HG03095 (cell line): Measurements from ENCODE around the gene GMEB1.
A peak's percentile ranks its signal among the peaks of the same experiment; 100 is the strongest.
"Not testable (repeated sequence)": the region's sequence is repeated elsewhere in the genome, so short reads cannot be mapped to it uniquely, and the experiment has no call there.

Experiments used
- ATAC-seq: cut with Tn5 transposase; IDR thresholded peaks from one replicate; pipeline ENCODE4 v1.9.1; 2021; ENCODE audit warnings: moderate library complexity; ENCODE audit not compliant: unreplicated experiment

Gene GMEB1, protein sequence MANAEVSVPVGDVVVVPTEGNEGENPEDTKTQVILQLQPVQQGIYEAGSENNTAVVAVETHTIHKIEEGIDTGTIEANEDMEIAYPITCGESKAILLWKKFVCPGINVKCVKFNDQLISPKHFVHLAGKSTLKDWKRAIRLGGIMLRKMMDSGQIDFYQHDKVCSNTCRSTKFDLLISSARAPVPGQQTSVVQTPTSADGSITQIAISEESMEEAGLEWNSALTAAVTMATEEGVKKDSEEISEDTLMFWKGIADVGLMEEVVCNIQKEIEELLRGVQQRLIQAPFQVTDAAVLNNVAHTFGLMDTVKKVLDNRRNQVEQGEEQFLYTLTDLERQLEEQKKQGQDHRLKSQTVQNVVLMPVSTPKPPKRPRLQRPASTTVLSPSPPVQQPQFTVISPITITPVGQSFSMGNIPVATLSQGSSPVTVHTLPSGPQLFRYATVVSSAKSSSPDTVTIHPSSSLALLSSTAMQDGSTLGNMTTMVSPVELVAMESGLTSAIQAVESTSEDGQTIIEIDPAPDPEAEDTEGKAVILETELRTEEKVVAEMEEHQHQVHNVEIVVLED

DNA sequence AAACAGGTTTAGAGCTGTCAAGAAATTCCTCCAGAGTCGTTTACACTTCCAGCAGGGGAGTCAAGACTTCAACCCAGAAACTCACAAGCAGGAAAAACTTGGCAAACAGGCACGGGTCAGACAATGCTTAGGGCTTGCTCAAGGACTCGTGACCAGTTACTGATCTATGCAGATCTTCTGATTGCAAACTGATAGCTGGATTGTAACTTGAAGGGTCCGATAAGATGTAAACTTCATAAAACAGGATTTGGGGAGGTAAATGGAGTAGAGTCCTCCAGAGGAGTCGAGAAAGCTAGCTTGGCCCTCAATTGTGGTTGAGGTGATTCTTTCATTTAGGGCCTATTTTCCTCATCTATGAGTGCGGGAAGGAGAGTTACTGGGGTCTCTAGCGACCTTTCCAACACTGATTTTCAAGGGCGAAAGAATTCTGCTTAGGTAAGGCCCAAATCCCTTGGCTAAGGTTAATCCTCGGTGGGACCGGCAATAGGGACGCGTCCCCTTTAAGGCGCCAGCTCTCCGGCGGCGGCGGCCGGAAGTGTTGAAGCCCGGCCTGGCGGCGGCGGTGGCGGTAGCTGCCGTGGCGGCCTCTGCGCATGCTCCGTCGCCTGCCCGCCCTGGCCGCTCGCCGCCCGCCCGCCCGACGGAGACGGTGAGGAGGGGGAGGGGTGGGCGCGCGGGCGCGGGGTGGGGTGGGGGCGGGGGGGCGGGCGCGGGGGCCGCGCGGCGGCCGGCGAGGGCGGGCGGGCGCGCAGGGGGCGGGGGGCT, at the start of gene GMEB1:
GMEB1 (plus strand) TSS at position 594 of the 765 bp plus-strand sequence. CDS start 14,829 bp downstream, outside the sequence.
- ATAC-seq: peak; percentile 54

DNA sequence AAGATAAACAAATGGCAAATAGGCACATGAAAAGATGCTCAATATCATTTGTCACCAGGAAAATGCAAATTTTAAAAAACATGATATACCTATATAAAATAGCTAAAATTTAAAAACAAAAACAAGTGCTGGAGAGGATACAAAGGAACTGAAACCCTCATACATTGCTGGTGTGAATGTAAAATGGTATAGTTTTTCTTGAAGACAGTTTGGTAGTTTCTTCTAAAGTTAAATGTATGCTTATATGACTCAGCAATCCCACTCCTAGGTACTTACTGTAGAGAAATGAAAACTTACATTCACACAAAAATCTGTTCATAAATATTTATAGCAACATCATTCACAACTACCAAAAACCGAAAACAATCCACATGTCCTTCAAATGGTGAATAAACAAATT, 36.9 kb upstream of the GMEB1 start:
- ATAC-seq: no peak

DNA sequence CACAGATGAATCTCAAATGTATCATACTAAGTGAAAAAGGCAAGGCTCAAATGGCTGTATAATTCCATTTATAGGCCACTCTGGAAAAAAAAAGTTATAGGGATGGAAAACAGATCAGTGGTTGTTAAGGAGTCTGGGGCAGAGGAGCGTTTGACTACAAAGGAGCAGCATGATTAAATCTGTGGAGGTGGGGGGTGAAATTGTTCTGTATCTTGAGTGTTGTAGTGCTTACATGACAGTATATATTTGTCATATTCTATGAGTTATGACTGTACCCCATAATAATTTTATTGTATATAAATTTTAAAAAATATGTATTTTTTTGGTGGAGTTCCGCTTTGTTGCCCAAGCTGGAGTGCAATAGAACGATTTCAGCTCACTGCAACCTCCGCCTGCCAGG, 36.0 kb upstream of the GMEB1 start:
- ATAC-seq: no peak

DNA sequence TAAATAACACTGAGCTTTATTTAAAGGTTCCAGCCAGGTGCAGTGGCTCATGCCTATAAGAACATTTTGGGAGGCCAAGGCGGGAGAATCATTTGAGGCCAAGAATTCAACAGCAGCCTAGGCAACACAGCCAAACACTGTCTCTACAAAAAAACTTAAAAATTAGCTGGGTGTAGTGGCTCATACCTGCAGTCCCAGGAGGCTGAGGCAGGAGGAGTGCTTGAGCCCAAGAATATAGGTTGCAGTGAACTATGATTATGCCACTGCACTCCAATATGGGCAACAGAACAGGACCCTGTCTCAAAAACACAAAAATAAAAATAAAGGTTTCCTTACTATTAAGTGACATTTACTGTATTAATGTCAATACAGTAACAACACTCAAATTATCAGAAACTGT, 27.8 kb upstream of the GMEB1 start:
- ATAC-seq: no peak

DNA sequence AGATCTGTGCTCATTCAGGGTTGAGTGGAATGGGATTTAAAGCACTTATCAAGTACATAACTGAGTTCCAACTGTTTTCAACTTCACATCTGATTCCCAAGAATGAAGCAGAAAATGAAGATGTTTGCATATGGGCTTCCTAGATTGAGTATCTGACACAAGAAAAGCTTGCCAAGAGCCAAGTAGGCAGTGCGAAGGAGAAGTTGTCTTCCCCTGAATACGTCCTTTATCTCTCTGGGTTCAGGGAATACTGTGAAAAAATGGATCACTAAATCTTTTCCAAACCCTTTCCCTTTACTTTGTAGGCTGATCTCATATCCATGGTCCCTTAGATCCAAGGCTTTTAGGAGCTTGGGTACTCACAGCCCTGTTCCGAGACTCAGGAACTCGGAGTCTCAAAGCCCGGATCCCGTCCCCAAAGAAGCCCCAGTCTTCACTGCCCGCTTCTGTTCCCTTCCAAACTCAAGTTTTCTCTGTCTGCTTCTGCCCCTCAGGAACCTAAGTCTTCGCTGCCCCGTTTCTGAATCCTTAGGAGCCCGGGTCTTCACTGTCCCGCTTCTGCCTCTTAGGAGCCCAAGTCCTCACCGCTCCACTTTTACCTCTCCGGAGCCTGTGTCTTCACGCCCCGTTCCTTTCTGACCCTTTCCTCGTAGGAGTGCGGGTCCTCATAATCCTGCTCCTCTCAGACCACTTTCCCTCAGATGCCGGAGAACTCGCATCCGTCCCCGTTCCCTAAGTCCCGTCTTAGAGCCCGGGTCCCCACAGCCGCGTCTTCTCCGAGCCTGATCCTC, 26.3 kb upstream of the GMEB1 start:
- ATAC-seq: peak; percentile 5

DNA sequence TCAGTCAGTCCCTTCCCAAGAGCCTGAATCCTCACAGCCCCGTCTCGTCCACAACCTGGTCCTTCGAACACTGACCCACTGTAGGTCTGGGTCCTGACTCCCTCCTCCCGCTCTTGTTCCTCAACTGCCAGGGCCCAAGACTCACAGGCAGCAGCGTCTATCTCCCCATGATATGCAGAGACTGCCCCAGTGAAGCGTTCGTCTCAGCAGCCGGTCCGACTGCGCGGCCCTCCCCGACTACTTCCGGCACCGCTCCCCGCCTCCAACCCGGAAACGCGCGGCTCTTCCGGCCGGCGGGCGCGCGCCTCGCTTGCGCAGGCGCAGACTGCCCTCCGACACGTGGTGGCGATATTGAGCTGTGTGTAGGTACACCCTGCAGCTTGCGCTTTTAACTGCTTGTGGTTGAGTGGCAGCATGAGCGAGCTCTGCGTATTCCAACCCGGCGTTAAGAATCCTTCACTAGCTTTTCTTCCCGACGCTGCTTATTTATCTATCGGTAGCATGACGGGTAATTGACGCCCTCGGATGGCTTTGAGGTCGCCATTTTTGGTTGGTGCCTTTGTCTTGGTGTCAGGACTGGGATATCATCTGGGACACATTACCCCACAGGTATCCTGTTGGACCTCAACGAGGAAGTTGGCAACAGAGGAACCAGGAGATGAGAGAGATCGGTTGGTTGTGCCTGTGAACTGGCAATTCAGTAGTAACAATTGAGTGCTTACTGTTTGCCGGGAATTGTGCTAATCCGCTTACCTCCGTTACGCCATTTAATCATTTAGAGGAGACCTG, 25.5 kb upstream of the GMEB1 start, which contains the start of gene TAF12:
TAF12 (minus strand) TSS at position 221 of the 789 bp plus-strand sequence. CDS start 20,986 bp downstream, outside the sequence.
- ATAC-seq: peak; percentile 70

DNA sequence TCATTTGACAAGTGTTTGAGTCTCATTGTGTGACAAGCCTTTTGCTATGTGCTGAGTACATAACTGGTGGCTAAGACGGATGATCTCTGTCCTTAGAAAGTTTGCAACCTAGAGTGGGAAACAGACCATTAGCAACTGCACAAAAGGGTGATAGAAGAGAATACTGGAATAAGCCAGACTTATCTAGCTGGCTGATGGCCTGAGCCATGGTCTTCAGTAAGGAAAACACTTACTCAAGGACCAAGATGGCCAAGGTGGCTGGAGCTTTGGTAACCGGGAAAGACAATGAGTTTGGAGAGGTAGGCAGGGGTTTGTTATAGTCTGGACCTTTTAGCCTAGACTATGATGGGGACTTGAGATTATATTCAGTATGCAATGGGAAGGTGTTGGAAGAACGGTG, 24.1 kb upstream of the GMEB1 start:
- no peak for ATAC-seq

DNA sequence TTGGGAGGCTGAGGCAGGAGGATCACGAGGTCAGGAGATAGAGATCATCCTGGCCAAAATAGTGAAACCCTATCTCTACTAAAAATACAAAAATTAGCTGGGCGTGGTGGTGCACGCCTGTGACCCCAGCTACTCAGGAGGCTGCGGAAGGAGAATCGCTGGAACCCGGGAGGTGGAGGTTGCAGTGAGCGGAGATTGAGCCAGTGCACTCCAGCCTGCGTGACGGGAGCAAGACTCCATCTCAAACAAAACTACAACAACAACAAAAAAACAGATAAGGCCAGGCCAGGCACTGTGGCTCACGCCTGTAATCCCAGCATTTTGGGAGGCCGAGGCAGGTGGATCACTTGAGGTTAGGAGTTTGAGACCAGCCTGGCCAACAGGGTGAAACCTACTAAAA, 23.2 kb upstream of the GMEB1 start:
- ATAC-seq: not testable (repeated sequence)

DNA sequence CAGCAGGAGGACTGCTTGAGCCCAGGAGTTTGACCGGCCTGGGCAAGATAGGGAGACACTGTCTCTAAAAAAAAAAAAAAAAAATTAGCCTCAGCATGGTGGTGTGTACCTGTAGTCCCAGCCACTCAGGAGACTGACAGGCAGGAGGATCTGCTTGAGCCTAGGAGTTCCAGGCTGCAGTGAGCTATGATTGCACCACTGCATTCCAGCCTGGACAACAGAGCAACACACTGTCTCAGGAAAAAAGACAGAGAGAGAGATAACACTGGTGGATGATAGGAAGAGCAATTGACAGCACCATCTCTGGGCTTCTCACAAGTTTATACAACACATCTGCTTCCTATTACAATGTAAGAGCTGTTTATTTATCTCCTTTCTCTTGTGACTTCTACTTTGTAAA, 22.5 kb upstream of the GMEB1 start:
- no peak for ATAC-seq

DNA sequence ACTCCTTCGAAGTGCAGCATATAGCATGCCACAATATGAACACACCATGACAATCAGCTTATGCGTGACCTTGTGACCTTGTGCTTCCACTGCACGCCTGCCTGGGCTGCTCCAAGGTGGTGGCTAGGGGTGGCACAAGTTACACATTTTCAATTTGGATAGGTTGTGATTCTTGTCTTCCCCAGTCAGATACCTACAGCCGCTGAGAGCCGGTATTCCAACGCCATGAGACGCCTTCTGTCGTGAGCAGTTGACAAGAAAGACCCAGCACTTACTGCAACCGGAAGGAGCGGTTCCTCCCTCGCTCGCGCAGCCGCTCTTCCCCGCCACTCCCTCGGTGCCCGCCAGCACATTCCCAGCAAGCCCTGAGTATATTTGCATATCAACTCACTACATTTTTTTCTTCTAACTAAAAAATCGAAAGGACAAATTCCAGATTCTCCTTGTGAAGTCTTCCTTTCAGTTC, 20.5 kb upstream of the GMEB1 start:
- ATAC-seq: peak; percentile 57

DNA sequence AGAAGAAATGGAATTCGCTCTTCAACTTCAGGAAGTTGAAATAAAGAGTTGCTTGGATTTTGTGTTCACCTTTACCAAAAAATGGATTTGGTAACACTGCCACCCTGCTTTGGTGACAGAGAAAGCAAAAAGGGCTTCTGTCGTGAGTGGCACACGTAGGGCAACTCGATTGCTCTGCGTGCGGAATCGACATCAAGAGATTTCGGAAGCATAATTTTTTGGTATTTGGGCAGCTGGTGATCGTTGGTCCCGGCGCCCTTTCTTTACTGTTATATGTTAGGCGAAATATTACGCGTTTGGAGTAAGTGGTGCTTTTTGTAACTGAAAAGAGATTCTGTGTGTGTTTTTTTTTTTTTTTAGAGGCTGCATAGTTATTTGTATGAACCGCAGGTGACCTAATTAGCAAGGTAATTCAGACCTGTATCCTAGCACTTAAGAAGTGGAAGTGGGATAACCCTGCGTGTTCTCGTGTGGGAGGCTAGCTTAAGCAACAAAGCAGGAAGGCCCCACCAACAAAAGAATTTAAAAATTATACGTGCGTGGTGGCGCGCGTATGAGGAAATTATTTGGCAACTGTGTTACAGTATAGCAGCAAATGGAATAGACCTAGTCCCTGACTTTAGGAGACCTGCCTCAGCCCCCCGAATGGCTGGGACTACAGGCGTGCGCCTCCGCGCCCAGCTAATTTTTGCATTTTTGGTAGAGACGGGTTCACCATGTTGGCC, 19.9 kb upstream of the GMEB1 start, which contains the start of gene RNU11:
RNU11 (plus strand) TSS at position 127 of the 725 bp plus-strand sequence.
- ATAC-seq: peak; percentile 48

DNA sequence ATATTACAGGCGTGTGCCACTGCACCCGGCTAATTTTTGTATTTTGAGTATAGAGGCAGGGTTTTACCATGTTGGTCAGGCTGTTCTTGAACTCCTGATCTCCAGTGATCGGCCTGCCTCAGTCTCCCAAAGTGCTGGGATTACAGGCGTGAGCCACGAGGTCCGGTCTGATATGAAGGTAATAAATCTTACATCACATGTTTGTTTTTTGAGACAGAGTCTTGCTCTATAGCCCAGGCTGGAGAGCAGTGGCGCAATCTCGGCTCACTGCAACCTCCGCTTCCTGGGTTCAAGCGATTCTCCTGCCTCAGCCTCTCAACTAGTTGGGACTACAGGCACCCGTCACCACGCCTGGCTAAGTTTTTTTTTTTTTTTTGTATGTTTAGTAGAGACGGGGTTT, 15.5 kb upstream of the GMEB1 start:
- not testable (repeated sequence) for ATAC-seq

DNA sequence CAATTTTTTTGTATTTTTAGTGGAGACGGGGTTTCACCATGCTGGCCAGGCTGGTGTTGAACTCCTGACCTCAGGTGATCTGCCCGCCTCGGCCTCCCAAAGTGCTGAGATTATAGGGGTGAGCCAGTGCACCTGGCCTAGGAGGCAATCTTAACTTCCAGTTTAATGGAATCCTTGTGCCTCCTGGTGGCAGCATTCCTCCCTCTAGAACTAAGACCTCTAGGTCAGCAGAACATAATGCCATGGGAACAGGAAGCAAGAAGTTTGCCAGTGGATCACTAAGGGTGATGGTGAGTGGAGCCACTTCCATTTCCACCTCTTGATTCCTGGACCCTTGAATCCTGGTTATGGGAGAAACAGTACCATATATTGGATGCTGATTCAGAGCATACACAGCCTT, 14.7 kb upstream of the GMEB1 start:
- ATAC-seq: not testable (repeated sequence)

DNA sequence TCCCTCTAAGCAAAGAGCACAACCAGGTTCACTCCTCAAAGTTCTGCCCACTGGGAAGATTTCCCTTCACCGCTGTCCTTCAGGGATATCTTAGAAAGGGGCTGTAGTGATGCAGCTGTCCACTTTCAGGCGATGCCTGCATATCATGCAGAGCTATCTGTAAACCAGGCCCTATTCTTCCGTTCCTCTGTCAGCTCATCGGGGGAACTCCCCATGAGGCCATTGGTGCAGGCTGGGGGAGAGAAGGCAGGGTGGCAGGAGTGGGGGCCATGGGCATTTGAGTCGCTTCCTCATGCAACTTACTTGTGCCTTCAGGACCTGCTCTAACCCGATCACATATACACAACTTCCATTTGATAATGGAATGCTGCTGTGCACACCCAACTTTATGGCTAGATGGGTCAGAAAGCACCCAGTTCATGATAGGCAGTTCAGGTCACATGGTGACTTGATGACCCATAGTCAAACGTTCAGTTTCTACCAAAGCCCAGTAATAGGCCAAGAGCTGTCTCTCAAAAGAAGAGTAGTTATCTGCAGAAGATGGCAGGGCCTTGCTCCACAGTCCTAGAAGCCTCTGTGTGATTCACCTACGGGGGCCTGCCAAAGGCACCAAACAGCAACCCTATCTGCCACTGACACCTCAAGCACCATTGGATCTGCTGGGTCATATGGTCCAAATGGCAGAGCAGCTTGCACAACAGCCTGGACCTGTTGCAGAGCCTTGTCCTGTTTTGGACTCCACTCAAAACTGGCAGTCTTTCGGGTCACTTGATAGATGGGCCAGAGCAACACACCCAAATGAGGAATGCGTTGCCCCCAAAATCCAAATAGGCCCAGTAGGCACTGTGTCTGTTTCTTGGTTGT, 12.9 kb upstream of the GMEB1 start:
- not testable (repeated sequence) for ATAC-seq

DNA sequence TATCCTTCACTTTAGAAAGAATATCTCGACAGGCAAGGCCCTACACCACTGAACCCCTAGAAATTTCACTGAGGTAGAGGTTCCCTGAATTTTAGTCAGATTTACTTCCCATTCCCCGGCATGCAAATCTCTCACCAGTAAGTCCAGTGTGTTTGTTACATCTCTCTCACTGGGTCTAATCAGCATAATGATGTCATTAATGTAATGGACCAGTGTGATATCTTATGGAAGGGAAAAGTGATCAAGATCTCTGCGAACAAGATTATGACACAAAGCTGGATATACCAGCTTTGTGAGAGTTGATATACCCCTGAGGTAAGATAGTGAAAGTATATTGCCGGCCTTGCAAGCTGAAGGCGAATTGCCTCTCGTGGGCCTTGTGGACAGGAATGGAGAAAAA, 12.2 kb upstream of the GMEB1 start:
- ATAC-seq: no peak

DNA sequence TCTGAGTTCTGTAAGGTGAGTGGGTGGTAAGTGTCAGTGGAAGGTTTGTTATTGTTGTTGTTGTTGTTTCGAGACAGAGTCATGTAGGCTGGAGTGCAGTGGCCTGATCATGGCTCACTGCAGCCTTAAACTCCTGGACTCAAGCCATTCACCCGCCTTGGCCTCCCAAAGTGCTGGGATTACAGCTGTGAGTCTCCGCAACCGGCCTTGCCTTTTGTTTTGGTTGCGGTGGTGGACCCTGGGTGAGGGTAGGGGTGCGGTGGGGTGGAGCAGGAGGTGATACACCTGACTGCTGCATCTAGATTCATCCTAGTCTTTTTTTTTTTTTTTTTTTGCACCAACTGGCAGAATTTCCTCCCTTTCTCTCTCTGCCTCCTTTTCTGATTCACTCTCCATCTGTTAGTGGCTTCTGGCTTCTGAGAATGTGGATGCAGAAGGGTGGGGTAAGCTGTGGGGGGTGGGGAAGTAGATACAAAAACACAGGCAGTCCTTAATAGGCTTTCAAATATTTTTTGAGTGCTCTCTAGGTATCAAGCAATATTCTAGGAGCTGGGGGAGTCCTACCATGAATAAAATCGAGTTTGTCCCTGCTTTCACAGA, 4.6 kb upstream of the GMEB1 start:
- ATAC-seq: no peak

DNA sequence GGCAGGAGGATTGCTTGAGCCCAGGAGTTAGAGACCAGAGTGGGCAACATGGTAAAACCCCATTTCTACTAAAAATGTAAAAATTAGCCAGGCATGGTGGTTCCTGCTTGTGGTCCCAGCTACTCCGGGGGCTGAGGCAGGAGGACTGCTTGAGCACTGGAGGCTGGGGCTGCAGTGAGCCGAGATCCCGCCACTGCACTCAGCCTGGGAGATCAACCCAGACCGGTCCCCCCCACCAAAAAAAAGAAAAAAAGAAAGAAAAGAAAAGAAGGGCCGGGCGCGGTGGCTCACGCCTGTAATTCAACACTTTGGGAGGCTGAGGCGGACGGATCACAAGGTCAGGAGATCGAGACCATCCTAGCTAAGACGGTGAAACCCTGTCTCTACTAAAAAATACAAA, 1.8 kb upstream of the GMEB1 start:
- ATAC-seq: no peak
